ENCODE data around the gene KCNQ1.

GRCh38 chr11:2860636-2861035 is 415.8 kb downstream of the KCNQ1 start:
- TF ChIP-seq CTCF (IDR thresholded peaks at IDR 0.05) (no peak), EP300 (IDR thresholded peaks at IDR 0.05) (no peak), POLR2A (IDR thresholded peaks at IDR 0.05) (no peak)

Data from sigmoid colon (tissue), 4 donors.